HuH-7.5 (cell line): ENCODE data around the gene MAP2K4.

ENCODE experiments used
- DNase-seq: peaks from one replicate; pipeline ENCODE4 v3.0.0; 2011; ENCODE audit warnings: low spot score

Gene MAP2K4

DNA sequence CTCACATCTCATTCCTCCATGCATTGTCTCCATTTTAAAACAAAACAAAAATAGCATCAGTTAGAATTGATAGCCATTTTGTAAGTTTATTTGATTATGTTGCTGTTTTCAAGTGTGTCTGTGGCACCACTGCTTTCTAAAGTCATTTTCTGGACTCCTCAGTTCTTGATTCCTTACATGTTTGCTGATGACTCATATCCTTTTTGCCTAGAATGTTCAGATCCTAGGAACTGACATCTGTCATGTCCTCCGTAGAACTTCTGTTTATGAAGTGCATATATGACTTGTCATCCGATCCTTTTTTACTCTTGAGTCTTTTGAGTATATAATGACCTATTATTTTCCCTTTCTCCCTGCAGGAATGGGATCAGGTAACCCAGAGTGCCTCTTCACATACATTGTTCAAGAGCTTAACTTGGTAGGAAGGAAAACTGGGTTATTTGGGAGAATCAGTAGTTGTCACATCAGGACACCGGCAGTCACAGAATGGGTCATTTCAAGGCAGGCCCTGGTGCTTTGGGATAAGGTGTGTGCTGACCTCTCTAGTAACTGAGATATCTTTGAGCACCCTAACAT lies 69.2 kb downstream of the MAP2K4 start:
- DNase-seq: no peak

DNA sequence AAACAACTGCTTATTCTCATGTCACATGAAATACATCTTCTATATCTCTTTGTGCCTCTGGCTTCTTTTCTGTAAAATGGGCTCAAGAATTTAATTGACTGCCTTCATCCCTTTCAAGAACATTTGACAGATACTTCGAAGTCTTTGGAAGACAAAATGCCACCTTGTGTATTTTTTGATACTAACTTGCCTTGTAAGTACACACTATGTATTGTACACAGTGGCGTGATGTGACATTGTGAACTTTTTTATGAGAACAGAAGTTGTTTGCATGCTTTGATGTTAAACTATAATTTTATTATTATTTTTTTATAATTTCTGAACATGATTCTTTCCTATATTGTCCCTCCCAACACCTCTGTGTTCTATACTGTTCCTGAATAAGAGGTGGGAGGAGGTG lies 73.7 kb downstream of the MAP2K4 start:
- DNase-seq: no peak

DNA sequence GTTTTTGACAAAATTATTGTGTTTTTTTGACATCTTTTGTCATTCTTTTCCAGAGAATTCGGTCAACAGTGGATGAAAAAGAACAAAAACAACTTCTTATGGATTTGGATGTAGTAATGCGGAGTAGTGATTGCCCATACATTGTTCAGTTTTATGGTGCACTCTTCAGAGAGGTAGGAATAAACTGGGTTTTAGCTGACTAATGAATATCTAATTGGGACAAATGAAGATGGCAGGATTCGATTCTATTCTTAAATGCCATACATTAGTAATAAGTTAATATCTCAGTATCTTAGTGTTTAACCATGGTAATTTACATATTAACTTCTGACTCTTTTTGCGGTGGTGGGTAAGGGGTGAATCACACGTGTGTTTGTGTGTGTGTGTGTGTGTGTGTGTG lies 74.8 kb downstream of the MAP2K4 start:
- DNase-seq: no peak

DNA sequence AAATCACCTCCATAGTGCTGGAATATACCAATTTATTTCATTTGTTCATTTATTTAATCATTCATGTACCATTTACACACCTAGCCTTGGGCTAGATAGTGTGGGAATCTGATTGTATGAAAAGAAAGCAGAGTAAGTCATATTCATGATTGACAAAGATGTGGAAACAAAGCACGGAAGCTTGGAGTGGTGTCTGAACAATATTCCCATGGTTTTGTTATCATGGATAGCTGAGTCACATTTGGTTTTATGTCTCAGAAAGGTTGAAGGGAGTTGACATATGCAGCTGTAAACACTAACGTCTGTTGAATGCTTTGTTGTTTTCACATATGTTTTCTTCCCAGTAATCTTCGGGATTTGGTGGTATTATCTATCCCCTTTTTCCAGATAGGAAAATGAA lies 76.6 kb downstream of the MAP2K4 start:
- DNase-seq: no peak

DNA sequence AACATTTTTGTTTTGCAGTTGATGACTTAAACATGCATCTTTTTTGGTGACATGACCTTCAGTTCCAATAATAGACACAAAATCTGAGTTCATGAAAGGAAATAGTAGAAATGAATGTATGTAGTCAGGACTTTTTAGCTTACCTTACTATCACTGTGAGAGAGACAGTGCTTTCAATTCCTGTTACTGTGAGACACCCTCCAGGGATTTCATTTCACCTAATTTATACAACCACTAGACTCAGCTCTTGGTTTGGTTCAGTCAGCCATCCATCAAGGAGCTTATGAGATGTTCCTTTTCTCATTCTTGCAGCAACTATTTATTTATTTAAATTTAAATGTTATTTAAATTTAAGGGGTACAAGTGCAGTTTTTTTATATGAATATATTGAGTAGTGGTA lies 77.9 kb downstream of the MAP2K4 start:
- no peak for DNase-seq

DNA sequence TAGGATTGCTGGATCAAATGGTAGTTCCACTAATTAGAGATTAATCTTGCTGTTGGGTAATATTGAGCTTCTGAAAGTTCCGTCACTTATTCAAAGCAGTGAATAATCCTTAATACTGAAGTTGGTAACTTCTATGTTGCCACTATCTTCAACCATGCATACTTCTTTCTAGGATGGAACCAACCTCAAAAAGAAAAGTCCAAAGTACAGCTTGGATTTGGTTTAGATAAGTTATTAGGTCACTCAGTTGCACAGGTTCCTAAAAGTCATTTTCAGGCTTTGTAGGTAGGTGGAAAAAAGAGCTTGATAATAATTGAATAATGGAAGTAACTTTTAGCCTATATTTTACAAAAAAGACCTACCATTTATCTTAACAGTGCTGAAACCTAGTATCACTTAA lies 78.7 kb downstream of the MAP2K4 start:
- DNase-seq: no peak

DNA sequence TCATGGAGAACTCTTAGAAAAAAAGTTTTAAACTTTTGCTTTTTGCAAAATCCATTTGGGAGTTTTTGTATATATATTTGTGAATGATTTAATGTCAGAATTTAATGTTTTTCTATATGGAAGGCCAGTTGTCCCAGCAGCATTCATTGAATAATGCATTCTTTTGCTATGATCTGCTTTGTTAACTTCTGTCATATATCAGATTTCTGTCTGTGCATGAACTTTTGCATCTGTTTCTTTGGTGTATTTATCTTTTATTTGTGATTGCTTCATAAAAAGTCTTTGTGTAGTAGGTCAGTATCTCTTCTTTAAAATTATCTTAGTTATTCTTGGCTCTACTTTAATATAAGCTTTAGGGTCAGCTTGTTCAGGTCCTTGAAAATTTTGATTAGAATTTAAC lies 84.2 kb downstream of the MAP2K4 start:
- DNase-seq: no peak

DNA sequence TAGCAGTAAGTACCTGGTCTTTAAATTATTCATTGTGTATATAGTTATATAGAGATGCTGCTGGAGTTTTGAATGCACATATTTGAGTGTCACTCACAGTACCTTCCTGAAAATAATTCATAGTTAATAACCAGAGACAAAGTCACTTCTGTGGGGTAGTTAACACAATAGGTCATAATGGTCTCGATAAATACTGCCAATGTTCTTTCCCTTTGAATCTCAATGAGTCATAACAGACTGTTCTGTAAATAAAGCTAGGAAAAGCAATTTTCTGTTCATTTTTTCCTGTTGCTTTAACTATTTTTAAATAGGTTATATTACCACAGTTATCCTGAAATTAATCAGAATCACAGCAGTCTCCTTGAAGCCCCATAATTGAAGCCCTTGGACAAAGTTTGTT lies 87.2 kb downstream of the MAP2K4 start:
- DNase-seq: no peak

DNA sequence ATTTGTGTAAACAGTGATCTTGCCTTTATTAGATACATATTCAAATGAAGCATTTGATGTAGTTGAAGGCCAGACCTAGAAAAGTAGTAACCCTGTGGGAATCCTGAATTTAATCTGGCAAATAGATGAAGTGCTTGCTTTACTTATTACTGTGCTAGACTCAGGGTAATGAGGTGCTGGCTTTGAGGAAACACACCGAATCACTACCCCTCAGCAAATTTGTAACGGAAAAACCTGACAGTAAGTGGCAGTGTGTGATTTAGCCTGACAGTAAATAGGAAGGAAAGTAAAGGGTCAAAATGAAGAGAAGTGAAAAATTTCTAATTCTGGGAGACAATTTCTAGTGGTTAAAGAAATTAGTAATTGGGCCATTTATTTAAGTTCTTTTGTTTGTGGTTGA lies 90.2 kb downstream of the MAP2K4 start:
- DNase-seq: no peak

DNA sequence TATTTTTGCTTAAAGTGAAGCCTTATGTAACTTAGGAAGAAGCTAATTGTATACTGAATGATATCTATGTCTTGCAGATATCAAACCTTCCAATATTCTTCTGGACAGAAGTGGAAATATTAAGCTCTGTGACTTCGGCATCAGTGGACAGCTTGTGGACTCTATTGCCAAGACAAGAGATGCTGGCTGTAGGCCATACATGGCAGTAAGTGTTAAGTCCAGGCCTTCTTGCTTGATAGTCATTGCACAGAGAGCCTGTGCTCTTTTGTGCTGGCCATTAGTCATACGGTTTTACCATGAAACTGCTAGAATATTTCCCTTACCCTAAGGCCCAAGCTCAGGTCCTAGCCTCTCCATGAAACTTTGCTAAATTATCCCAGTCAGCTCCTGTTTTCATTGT lies 92.5 kb downstream of the MAP2K4 start:
- no peak for DNase-seq

DNA sequence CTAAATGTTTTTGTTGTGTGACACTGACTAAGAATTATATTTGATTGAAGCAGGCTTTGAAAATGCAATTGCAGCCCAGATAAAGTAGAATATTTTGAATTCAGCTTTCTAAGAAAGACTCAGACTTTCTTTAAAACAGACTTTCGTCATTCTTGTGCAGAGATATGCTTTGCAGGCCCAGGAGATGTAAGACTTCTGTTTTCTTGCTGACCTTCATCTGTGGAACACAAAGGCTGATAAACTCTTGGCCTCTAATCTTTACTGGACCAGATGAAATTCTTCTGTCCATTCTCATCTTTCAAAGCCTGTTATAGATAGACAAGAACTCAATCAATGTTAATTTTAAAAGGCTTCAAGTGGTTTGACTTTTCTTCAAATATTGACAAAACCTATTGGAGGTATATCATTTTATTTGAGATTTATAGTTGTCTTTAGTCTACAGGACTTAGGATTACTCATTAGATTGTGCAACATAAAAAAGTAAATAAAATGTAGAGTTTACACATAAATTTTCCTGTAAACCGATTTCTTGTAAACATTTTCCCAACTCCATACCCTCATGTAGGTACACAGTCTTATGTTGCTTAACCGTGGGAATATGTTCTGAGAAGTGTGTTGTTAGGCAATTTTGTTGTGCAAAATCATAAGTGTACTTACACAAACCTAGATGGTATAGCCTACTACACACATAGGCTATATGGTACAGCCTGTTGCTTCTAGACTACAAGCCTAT lies 94.2 kb downstream of the MAP2K4 start:
- no peak for DNase-seq

DNA sequence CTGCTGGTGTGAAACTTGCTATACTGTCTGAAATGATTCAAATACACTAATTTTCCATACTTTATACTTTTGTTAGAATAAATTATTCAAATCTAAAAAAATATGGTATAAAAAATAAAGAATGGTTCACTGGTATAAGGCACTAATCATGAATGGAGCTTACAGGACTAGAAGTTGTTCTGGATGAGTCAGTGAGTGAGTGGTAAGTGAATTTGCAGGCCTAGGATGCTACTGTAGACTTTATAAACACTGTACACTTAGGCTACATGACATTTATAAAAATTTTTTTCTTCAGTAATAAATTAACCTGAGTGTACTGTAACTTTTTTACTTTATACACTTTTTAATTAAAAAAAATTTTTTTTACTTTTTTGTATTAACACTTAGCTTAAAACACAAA lies 95.5 kb downstream of the MAP2K4 start:
- DNase-seq: no peak

DNA sequence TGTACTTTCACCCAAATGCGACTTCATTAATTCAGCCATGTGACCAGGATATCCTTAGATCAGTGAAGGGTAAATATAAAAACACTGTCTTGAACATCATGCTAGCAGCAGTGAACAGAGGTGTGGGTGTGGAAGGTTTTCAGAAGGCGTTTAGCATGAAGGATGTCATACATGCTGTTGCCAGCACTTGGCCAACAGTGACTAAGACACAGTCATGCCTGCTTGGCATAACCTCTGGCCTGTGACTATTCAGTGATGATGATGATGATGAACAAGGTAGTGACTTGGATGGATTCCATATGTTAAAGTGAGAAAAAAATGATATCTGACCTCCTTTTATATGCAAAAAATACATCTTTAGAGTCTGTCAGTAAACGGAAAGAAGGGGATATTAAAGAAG lies 97.9 kb downstream of the MAP2K4 start:
- DNase-seq: no peak

DNA sequence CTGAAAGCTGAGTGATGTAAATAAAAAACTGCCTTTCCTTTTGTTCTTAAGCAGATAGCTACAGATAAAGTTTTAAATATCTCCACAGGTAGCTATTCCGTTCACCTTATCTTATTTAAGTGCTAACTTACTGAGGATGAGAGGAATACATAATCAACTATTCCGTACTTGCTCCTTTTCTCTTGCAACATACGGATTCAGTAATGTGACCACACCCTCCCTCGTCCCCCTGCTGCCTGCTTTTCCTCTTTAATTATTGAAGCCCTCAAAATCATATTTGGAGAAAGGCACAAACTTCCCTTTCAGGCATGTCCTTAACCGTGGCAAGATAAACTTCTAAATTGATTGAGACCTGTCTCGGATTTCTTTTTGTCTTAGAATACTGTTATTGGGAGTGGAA lies 101.4 kb downstream of the MAP2K4 start:
- no peak for DNase-seq

DNA sequence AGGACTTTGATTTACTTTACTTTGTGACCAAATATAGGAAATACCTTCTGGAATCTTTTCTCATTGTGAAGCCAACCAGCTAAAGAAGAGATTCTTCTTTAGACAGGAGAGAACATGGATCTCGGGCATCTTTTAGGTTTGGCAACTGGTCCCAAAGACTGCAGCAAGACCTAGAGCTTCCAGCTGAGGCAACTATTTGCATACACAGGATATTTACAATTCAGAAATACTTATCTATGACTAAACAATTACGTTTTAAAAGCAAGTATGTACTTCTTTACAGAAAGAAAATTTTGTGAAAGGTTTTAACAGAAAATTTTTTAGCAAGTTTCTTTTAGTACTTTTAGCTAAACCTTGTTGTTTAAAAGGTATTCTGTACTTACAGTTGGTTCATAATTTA lies 106.5 kb downstream of the MAP2K4 start:
- DNase-seq: no peak

DNA sequence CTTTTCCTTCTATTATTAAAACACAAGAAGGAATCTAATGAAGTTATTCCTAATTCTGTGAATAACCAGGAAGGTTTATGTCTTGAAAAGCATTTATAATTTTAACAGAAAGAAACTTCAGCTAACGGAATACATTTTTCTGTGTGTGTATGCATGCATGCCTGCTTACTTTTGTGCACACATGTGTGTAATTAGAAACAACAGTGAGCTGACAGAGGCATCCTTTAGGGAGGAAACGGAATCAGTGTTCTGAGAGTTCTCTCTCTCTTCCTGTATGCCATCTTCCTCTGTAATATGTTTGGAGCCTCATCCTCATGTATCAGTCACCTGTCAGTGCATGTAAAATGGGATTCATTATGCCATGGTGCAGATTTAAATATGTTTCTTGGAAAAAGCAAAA lies 107.0 kb downstream of the MAP2K4 start:
- no peak for DNase-seq

DNA sequence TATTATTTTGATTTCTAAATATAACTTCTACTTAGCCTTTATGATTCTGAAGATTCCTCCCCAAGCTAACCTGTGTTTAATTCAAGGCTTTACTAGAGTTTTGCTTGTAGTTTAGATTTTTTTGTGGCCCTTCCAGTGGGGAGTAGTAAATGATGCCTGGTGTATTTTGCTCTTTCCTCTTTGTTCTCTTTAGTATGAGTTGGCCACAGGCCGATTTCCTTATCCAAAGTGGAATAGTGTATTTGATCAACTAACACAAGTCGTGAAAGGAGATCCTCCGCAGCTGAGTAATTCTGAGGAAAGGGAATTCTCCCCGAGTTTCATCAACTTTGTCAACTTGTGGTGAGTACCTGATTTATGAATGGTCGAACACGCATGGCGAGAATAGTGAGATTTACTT lies 108.3 kb downstream of the MAP2K4 start:
- DNase-seq: no peak

DNA sequence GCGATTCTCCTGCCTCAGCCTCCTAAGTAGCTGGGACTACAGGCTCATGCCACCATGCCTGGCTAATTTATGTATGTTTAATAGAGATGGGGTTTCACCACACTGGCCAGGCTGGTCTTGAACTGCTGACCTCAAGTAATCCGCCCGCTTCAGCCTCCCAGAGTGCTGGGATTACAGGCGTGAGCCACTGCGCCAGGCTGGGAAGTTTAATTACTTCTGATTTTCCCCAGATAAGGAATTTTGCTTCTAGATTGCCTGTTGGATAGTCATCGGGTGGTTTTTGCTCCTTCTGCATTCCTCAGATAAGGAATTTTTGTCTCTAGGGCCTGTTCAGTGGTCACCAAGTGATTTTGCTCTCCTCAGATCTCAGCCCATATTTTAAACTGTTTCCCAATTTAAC lies 112.5 kb downstream of the MAP2K4 start:
- no peak for DNase-seq

DNA sequence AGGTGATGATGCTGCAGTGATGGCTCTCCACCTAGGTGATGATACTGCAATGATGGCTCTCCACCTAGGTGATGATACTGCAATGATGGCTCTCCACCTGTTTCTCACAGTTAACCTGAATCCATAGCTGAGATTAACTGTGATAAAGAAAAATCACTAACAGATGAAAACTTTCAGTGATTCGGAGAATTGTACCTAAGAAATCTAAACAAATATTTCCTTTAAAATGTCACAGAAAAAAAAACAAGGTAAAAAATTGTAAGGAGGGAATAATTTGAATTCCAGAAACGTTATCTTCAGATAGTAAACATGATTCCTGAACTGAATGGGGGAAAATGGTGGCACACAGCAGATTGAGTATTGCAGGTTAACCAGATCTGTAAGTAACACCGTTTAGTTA lies 113.4 kb downstream of the MAP2K4 start:
- DNase-seq: no peak

DNA sequence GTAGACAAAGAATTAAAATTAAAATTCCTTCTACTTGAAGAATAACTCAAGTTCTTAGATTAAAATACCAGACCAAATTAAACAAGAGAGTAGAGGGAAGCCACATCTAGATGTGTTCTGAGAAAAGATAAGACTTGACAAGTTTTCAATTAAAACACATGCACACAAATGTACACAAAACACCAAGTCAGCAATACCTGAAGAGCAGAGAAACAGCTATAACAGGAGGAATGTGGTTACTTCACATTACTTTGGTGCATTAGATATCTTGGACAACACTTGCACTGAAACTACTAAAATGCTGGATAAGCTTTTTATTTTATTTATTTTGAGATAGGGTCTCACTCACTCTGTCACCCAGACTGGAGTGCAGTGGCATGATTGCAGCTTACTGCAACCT lies 113.9 kb downstream of the MAP2K4 start:
- DNase-seq: no peak

DNA sequence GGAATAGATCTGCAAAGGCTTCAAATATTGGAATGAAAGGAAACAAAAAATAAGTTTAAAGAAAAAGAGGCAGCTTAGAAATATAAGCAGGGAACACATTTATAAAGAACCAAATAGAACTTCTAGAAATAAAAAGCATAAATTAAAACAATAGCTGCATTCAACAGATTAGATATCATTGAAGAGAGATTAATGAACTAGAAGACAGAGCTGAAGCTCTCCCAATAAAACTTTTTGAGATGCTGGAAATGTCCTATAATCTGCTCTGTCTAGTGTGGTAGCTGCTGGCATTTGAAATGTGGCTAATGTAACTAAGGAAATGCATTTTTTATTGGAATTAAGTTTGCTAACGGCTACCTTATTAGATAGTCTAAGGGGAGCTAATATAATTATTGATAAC lies 115.6 kb downstream of the MAP2K4 start:
- DNase-seq: no peak

DNA sequence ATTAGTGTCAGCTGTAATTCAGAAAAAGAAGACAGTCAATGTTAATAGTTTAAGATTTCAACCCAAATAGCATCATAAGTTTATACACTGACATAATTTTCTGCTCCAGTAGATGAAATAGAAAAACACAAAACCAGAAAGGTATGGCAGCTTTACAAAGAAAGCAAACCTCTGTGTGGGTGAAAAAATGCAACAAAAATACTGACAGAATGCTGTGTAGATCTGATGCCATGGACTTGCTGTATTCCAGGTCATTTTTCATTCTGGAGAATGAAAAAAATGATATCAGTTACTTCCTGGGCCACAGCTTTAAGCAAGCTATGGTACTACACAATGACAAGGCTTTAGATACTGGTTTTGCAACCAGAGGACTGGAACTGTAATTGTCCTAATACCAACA lies 116.0 kb downstream of the MAP2K4 start:
- no peak for DNase-seq

DNA sequence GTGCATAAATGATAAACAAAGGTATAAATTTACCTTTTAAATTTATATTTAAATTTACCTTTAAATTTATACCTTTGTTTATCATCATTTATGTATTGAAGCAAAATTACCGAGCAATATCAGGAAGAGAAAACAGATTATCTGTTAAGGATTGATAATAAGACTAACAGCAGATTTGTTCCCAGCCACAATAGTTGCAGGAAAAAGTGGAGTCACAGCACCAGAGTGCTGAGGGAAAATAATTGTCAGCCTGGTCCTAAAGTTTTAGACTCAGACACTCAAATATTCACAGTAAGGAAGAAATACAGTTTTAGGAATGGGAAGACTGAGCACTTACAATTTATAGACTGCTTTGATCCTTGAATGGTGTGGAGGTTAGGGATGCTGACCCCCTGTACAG lies 117.2 kb downstream of the MAP2K4 start:
- no peak for DNase-seq

DNA sequence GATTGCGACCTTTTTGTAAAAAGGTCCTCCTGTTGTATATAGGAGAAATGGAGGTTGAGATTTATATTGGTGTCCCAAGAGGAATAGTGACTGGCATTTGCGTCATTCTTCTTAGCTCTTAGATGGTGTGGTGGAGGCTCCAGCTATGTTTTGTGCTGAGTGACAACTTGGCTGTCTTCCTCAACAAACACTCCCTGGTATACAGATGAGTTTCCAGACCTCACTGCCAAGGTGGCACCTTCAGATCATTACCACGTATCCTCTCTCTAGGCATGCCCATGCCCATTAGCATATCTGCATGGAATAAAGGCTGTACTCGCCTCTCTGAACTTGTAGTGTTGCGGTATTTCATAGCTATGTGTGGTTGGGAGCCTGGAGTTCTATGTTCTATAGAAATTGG lies 120.0 kb downstream of the MAP2K4 start:
- DNase-seq: no peak
